NOMO-1 treated with dmso at 0.1 percent for 144 hours (cell line): Measurements from ENCODE around the gene PFKP.

ENCODE experiments used
- DNase-seq: peaks from one replicate; lab custom pipeline; 2025; ENCODE audit not compliant: unreplicated experiment; lab: John Stamatoyannopoulos, UW

The PFKP gene

GRCh38 chr10:3132036-3133025, 65.0 kb downstream of the PFKP start:
- no peak for DNase-seq

GRCh38 chr10:3133948-3134347, 66.6 kb downstream of the PFKP start:
- no peak for DNase-seq

- DNase-seq = no peak
These were observed 67.7 kb downstream of the PFKP start for GRCh38 chr10:3135006-3135405.

GRCh38 chr10:3136336-3136735, 69.0 kb downstream of the PFKP start:
- no peak for DNase-seq

- no peak for DNase-seq
These were observed 69.6 kb downstream of the PFKP start for GRCh38 chr10:3136763-3137611.

- DNase-seq = no peak
These were observed 70.8 kb downstream of the PFKP start for GRCh38 chr10:3137958-3138726.

- no peak for DNase-seq
These were observed 72.0 kb downstream of the PFKP start for GRCh38 chr10:3139216-3139910.

- DNase-seq = no peak
These were observed 72.9 kb downstream of the PFKP start for GRCh38 chr10:3140280-3140679.

- DNase-seq = no peak
These were observed 74.1 kb downstream of the PFKP start for GRCh38 chr10:3141351-3142005.

GRCh38 chr10:3142146-3142875, 75.0 kb downstream of the PFKP start:
- DNase-seq = no peak

GRCh38 chr10:3143366-3143765, 76.0 kb downstream of the PFKP start:
- DNase-seq = no peak

- no peak for DNase-seq
These were observed 76.6 kb downstream of the PFKP start for GRCh38 chr10:3143791-3144434.

- no peak for DNase-seq
These were observed 78.0 kb downstream of the PFKP start for GRCh38 chr10:3145366-3145765.

GRCh38 chr10:3146289-3146688, 78.9 kb downstream of the PFKP start:
- DNase-seq = no peak

GRCh38 chr10:3147117-3147820, 79.9 kb downstream of the PFKP start:
- DNase-seq = no peak

GRCh38 chr10:3148041-3148440, 80.7 kb downstream of the PFKP start:
- no peak for DNase-seq

- no peak for DNase-seq
These were observed 81.6 kb downstream of the PFKP start for GRCh38 chr10:3148994-3149393.

GRCh38 chr10:3149918-3150317, 82.6 kb downstream of the PFKP start:
- DNase-seq = no peak
